HG03378 (cell line): ENCODE data around the gene GGPS1.
"Not testable (repeated sequence)": the region's sequence is repeated elsewhere in the genome, so short reads cannot be mapped to it uniquely, and the experiment has no call there.

Experiments used
- ATAC-seq: cut with Tn5 transposase; IDR thresholded peaks from one replicate; pipeline ENCODE4 v1.9.1; 2021; ENCODE audit warnings: mild to moderate bottlenecking, moderate library complexity; ENCODE audit not compliant: unreplicated experiment

Gene GGPS1

GRCh38 chr1:235304549-235305451 is 23.6 kb upstream of the GGPS1 start:
- no peak for ATAC-seq

- ATAC-seq = no peak
Observed at GRCh38 chr1:235307158-235308124, 20.9 kb upstream of the GGPS1 start.

- not testable (repeated sequence) for ATAC-seq
Observed at GRCh38 chr1:235309206-235309605, 19.2 kb upstream of the GGPS1 start.

GRCh38 chr1:235313262-235313661 is 15.1 kb upstream of the GGPS1 start:
- ATAC-seq = no peak

- no peak for ATAC-seq
Observed at GRCh38 chr1:235313931-235314678, 14.3 kb upstream of the GGPS1 start.

- no peak for ATAC-seq
Observed at GRCh38 chr1:235315173-235315572, 13.2 kb upstream of the GGPS1 start.

GRCh38 chr1:235315735-235316134 is 12.6 kb upstream of the GGPS1 start:
- no peak for ATAC-seq

- no peak for ATAC-seq
Observed at GRCh38 chr1:235317168-235317567, 11.2 kb upstream of the GGPS1 start.

GRCh38 chr1:235319255-235319654 is 9.1 kb upstream of the GGPS1 start:
- ATAC-seq = no peak

GRCh38 chr1:235320521-235321179 is 7.7 kb upstream of the GGPS1 start:
- no peak for ATAC-seq

- no peak for ATAC-seq
Observed at GRCh38 chr1:235324296-235324695, 4.1 kb upstream of the GGPS1 start.

- ATAC-seq = no peak
Observed at GRCh38 chr1:235325139-235325538, 3.2 kb upstream of the GGPS1 start.

- ATAC-seq = no peak
Observed at GRCh38 chr1:235325854-235326253, 2.5 kb upstream of the GGPS1 start.

GRCh38 chr1:235326719-235327558 is 1.4 kb upstream of the GGPS1 start:
- ATAC-seq = no peak

- peak; percentile 0 for ATAC-seq
Observed at GRCh38 chr1:235327559-235328270, 655 bp upstream of the GGPS1 start, which contains the start of gene ARID4B. ARID4B (minus strand) TSS chr1:235328179; CDS start chr1:235326919, 1,260 bp downstream.

- peak; percentile 25 for ATAC-seq
Observed at GRCh38 chr1:235329139-235329902, 951 bp downstream of the GGPS1 start.

GRCh38 chr1:235330918-235331285 is 2.5 kb downstream of the GGPS1 start:
- no peak for ATAC-seq

GRCh38 chr1:235331401-235331800 is 3.0 kb downstream of the GGPS1 start:
- no peak for ATAC-seq
